DOHH2 (cell line): ENCODE measurements around the gene OSBPL10.

ENCODE experiments used
- EZH2phosphoT487 ChIP-seq: fragments of 200-600 bp; sonication (generic); IDR thresholded peaks from 2 replicates; pipeline ENCODE4 v1.6.1; 2017; ENCODE audit warnings: borderline replicate concordance, mild to moderate bottlenecking, antibody characterized with exemption, low read length, moderate library complexity, mixed read lengths
- TF ChIP-seq, protein P1 (sequence below): fragments of 200-600 bp; sonication (generic); IDR thresholded peaks from one replicate; pipeline ENCODE4 v1.5.1; 2014; ENCODE audit warnings: antibody characterized with exemption, mild to moderate bottlenecking, low read depth, low read length; ENCODE audit not compliant: poor library complexity, severe bottlenecking

GRCh38 chr3:31770822-31771326 lies 210.2 kb downstream of the OSBPL10 start:
- TF ChIP-seq, protein P1, sequence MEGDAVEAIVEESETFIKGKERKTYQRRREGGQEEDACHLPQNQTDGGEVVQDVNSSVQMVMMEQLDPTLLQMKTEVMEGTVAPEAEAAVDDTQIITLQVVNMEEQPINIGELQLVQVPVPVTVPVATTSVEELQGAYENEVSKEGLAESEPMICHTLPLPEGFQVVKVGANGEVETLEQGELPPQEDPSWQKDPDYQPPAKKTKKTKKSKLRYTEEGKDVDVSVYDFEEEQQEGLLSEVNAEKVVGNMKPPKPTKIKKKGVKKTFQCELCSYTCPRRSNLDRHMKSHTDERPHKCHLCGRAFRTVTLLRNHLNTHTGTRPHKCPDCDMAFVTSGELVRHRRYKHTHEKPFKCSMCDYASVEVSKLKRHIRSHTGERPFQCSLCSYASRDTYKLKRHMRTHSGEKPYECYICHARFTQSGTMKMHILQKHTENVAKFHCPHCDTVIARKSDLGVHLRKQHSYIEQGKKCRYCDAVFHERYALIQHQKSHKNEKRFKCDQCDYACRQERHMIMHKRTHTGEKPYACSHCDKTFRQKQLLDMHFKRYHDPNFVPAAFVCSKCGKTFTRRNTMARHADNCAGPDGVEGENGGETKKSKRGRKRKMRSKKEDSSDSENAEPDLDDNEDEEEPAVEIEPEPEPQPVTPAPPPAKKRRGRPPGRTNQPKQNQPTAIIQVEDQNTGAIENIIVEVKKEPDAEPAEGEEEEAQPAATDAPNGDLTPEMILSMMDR, result no peak
- TF ChIP-seq EZH2phosphoT487, result no peak
